B cell (primary cell): ENCODE measurements around the gene ITSN1. TPM values are rescaled to one million over a fixed set of nuclear protein-coding genes. Genes with fewer than 3 reads are reported as not detected.
"Not testable (repeated sequence)": the region's sequence is repeated elsewhere in the genome, so short reads cannot be mapped to it uniquely, and the experiment has no call there.

ENCODE experiments used
- ATAC-seq: fragments of 200-7000 bp; cut with Tn5 transposase; one replicate; pipeline ENCODE4 v1.10.0; 2021; ENCODE audit warnings: low read depth, mild to moderate bottlenecking, moderate number of reproducible peaks, moderate library complexity
- CTCF ChIA-PET: fragments of 350-600 bp; sonication (Branson Sonifier 250); formaldehyde crosslinking; loops from one replicate; lab custom pipeline; 2021; ENCODE audit warnings: antibody characterized with exemption, inconsistent platforms; lab: Charles Lee
- POLR2A ChIA-PET: fragments of 350-600 bp; sonication (Branson Sonifier 250); formaldehyde crosslinking; loops from one replicate; lab custom pipeline; 2021; ENCODE audit warnings: antibody characterized with exemption; lab: Charles Lee
- DNase-seq: peaks from one replicate; pipeline ENCODE4 v3.0.0; 2013
- H2AFZ ChIP-seq: 2 replicates; pipeline ENCODE4 v1.6.1; 2012; ENCODE audit warnings: mild to moderate bottlenecking, low read depth, low read length; ENCODE audit not compliant: insufficient read depth, poor library complexity, severe bottlenecking
- H3K27ac ChIP-seq, 2 donors: 1 replicate in 1 of 2; 2 replicates in 1 of 2; pipeline ENCODE4 v1.5.1; 2012 to 2013; ENCODE audit warnings: low read length in 2 of 2, mild to moderate bottlenecking in 2 of 2, moderate library complexity in 1 of 2
- H3K27me3 ChIP-seq, 4 experiments: fragments of 200-600 bp in 1 of 4; sonication (generic) in 1 of 4; replicated peaks in 1 of 4; 1 replicate in 2 of 4; 2 replicates in 2 of 4; pipeline versions ENCODE4 v1.6.1 to v1.7.0; 2013 to 2016; ENCODE audit warnings: low read length in 3 of 4, mild to moderate bottlenecking in 2 of 4, mixed read lengths in 1 of 4, moderate library complexity in 1 of 4; ENCODE audit not compliant: insufficient read depth in 4 of 4, control insufficient read depth in 3 of 4; ENCODE audit errors: control extremely low read depth in 1 of 4
- H3K36me3 ChIP-seq, 2 experiments: replicated peaks in 1 of 2; 1 replicate in 1 of 2; 2 replicates in 1 of 2; pipeline versions ENCODE4 v1.6.1 to v1.7.1; 2013; ENCODE audit warnings: low read length in 1 of 2; ENCODE audit not compliant: insufficient read depth in 2 of 2, control insufficient read depth in 1 of 2; ENCODE audit errors: control extremely low read depth in 1 of 2, extremely low read depth in 1 of 2
- H3K4me1 ChIP-seq, 2 donors: fragments of 200-600 bp in 1 of 2; sonication (generic) in 1 of 2; 1 replicate in 1 of 2; 2 replicates in 1 of 2; pipeline versions ENCODE4 v1.5.1 to v1.6.1; 2013 to 2017; ENCODE audit warnings: low read length in 2 of 2; ENCODE audit not compliant: control insufficient read depth in 2 of 2, insufficient read depth in 2 of 2
- H3K4me2 ChIP-seq: replicated peaks from 2 replicates; pipeline ENCODE3; 2012; ENCODE audit warnings: mild to moderate bottlenecking, low read depth, low read length; ENCODE audit not compliant: poor library complexity, severe bottlenecking
- H3K4me3 ChIP-seq, 5 experiments: fragments of 200-600 bp in 1 of 5; sonication (generic) in 1 of 5; 1 replicate in 3 of 5; 2 replicates in 2 of 5; pipeline versions ENCODE4 v1.5.1 to v1.7.0; 2011 to 2016; ENCODE audit warnings: low read length in 4 of 5, mild to moderate bottlenecking in 4 of 5, low read depth in 2 of 5, control low read depth in 1 of 5, moderate library complexity in 1 of 5; ENCODE audit not compliant: insufficient read depth in 1 of 5; ENCODE audit errors: control extremely low read depth in 1 of 5, extremely low read depth in 1 of 5
- H3K79me2 ChIP-seq: fragments of 200-600 bp; sonication (generic); one replicate; pipeline ENCODE4 v1.6.0; 2016; ENCODE audit warnings: low read length; ENCODE audit not compliant: control insufficient read depth, insufficient read depth
- H3K9ac ChIP-seq: fragments of 200-600 bp; sonication (generic); 2 replicates; pipeline ENCODE4 v1.6.1; 2017; ENCODE audit warnings: mild to moderate bottlenecking, low read length, moderate library complexity
- H3K9me3 ChIP-seq, 3 donors: one replicate each; pipeline versions ENCODE4 v1.6.1 to v1.7.1; 2013; ENCODE audit warnings: low read length in 2 of 3; ENCODE audit not compliant: control insufficient read depth in 2 of 3, insufficient read depth in 1 of 3; ENCODE audit errors: control extremely low read depth in 1 of 3
- H4K20me1 ChIP-seq: 2 replicates; pipeline ENCODE4 v1.6.0; 2012; ENCODE audit warnings: mild to moderate bottlenecking, low read length; ENCODE audit not compliant: insufficient read depth, control insufficient read depth, poor library complexity, severe bottlenecking
- H3K27ac Mint-ChIP-seq: one replicate; pipeline ENCODE4 v1.8.0; 2021; ENCODE audit warnings: mixed read lengths
- H3K27me3 Mint-ChIP-seq: one replicate; pipeline ENCODE4 v1.8.0; 2021; ENCODE audit warnings: mixed read lengths
- H3K4me1 Mint-ChIP-seq: one replicate; pipeline ENCODE4 v1.8.0; 2021; ENCODE audit warnings: mixed read lengths
- H3K4me3 Mint-ChIP-seq: one replicate; pipeline ENCODE4 v1.8.0; 2021; ENCODE audit warnings: mixed read lengths
- H3K9me3 Mint-ChIP-seq: one replicate; pipeline ENCODE4 v1.8.0; 2022; ENCODE audit warnings: mixed read lengths; ENCODE audit not compliant: insufficient read depth
- CTCF ChIP-seq: fragments of 200-600 bp; IDR thresholded peaks from one replicate; pipeline ENCODE4 v1.8.0; 2022; ENCODE audit warnings: antibody characterized with exemption, mild to moderate bottlenecking
- EZH2 ChIP-seq: IDR thresholded peaks from 2 replicates; pipeline ENCODE4 v1.6.1; 2012; ENCODE audit warnings: borderline replicate concordance, low read depth, mild to moderate bottlenecking, moderate library complexity, low read length; ENCODE audit not compliant: insufficient read depth, poor library complexity, severe bottlenecking
- WGBS: methylation state at CpG from one replicate; pipeline ENCODE4 v1.1.5; 2013; ENCODE audit warnings: missing lambda C conversion rate; ENCODE audit not compliant: insufficient coverage; 5-methylcytosine and 5-hydroxymethylcytosine counted together
- intact Hi-C: fragments of 100-400 bp; cut with micrococcal nuclease; formaldehyde crosslinking; loops from one replicate; pipeline ENCODE4 v1.10.0; 2022
- polyA plus RNA-seq: library from polyadenylated mRNA; depleted of rRNA; stranded (reverse); fragments of >200 nt; gene quantifications from 2 replicates; pipeline ENCODE4 v1.2.3, GENCODE V29; 2012
- total RNA-seq, 2 donors: library from RNA; stranded (reverse); fragments of 120-200 nt in 1 of 2; gene quantifications; 1 replicate in 1 of 2; 2 replicates in 1 of 2; pipeline versions ENCODE4 v1.2.3 to v1.2.4, GENCODE V29; 2013 to 2022

Gene ITSN1
- total and polyA plus RNA-seq, 2 donors (not counting 1 experiment from before 2014, with no cell fraction given), result 0.31 to 2.4 TPM

DNA sequence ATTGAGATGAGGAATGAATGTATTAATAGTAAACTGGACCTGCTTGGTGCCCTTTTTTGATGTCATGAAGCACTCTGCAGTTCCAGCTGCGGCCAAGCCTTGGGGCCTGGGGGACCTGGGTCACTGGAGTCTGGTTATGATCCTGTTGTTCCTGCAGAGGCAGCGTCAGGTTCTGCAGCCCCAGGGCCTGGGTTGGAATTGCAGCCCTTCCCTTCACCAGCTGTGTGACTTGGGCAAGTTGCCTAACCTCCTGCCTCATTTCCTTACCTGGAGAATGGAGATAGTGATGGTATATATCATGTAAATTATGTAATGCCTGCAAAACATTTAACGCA lies 282.4 kb downstream of the ITSN1 start:
- no peaks in the 10 kb centered on the region for H3K9me3 ChIP-seq
- Mint-ChIP-seq H3K27ac (no peak overlapping the region), H3K9me3 (no peaks in the 10 kb centered on the region), H3K27me3 (peaks cover 3% of the 10 kb centered on the region), H3K4me1 (peaks cover 3% of the 10 kb centered on the region), H3K4me3 (no peak overlapping the region)
- CTCF ChIA-PET, result interaction anchor here (0.7 to 10.0 kb wide), 64 partner anchors 9 to 706 kb away, joined by 3 to 632 read pairs (median 5); partner anchors contain the start of genes ATP5PO, DNAJC28, KCNE2 and MRPS6
- H3K79me2 ChIP-seq, result no peaks in the 10 kb centered on the region
- H3K9ac ChIP-seq, result no peak overlapping the region
- WGBS, result 77% methylated on average over 2 of the region's 3 CpGs
- no peak overlapping the region for H3K27ac ChIP-seq
- TF ChIP-seq CTCF (no peak), EZH2 (no peak)
- peaks cover 0 to 5% of the 10 kb centered on the region in 2 donors for H3K4me1 ChIP-seq
- DNase-seq (no peak), ATAC-seq (no peak)
- no peak overlapping the region for H3K4me3 ChIP-seq
- intact Hi-C loops, result loop anchor here (2.0 to 5.0 kb wide), 5 partner anchors 94 to 706 kb away; partner anchors contain the start of genes MRPS6 and SLC5A3
- no peak overlapping the region for H3K4me2 ChIP-seq
- POLR2A ChIA-PET, result interaction anchor here (1.1 kb wide), 1 partner anchor 24 kb away, joined by 3 read pairs; no protein-coding TSS in a partner anchor
- no peaks in the 10 kb centered on the region for H4K20me1 ChIP-seq
- H3K36me3 ChIP-seq, result no peaks in the 10 kb centered on the region
- peak overlapping the region; percentile 68 for H2AFZ ChIP-seq
- peaks cover 0 to 3% (median 0%) of the 10 kb centered on the region in 4 experiments for H3K27me3 ChIP-seq

- H3K79me2 ChIP-seq, H3K27me3 ChIP-seq, H3K4me1 Mint-ChIP-seq, H3K27ac Mint-ChIP-seq, H3K4me1 ChIP-seq, DNase-seq, H2AFZ ChIP-seq, H3K9me3 Mint-ChIP-seq, H4K20me1 ChIP-seq, H3K4me2 ChIP-seq, ATAC-seq, H3K36me3 ChIP-seq, H3K27me3 Mint-ChIP-seq, H3K4me3 ChIP-seq, H3K9me3 ChIP-seq, H3K27ac ChIP-seq, H3K4me3 Mint-ChIP-seq, intact Hi-C loops, H3K9ac ChIP-seq, POLR2A ChIA-PET, CTCF ChIA-PET: not testable (repeated sequence)
- WGBS, result no CpG with 5 or more reads among the region's 2 CpGs
These were observed 283.9 kb downstream of the ITSN1 start for GRCh38 chr21:33926248-33926647.

DNA sequence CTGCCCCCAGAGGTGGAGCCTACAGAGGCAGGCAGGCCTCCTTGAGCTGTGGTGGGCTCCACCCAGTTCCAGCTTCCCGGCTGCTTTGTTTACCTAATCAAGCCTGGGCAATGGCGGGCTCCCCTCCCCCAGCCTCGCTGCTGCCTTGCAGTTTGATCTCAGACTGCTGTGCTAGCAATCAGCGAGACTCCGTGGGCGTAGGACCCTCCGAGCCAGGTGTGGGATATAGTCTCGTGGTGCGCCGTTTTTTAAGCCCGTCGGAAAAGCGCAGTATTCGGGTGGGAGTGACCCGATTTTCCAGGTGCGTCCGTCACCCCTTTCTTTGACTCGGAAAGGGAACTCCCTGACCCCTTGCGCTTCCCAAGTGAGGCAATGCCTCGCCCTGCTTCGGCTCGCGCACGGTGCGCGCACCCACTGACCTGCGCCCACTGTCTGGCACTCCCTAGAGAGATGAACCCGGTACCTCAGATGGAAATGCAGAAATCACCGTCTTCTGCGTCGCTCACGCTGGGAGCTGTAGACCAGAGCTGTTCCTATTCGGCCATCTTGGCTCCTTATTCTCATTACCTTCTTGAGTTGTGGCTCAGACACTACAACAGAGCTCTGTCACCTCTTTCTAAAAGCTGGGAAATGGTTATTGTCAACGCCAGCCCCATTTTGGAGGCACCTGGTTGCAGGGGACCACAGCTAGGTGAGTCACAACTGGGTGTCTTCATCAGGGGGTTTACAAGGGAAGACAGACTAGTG lies 288.9 kb downstream of the ITSN1 start:
- H3K36me3 ChIP-seq, H3K9me3 Mint-ChIP-seq, H4K20me1 ChIP-seq, H3K79me2 ChIP-seq, ATAC-seq, H3K27me3 ChIP-seq, POLR2A ChIA-PET, intact Hi-C loops, H3K9me3 ChIP-seq, H3K27me3 Mint-ChIP-seq: not testable (repeated sequence)
- H3K4me1 ChIP-seq, result peaks cover 6 to 10% of the 10 kb centered on the region in 2 donors
- H2AFZ ChIP-seq, result peak overlapping the region; percentile 92
- Mint-ChIP-seq H3K27ac (peak overlapping the region; percentile 76), H3K4me1 (peaks cover 11% of the 10 kb centered on the region), H3K4me3 (peak overlapping the region; percentile 93)
- peak overlapping the region; percentile 56 to 95 (median 68) for H3K4me3 ChIP-seq
- CTCF ChIA-PET, result interaction anchor here (1.0 to 4.9 kb wide), 3 partner anchors 7 to 762 kb away, joined by 3 to 39 read pairs (median 26); no protein-coding TSS in a partner anchor
- 75% methylated on average over 1 of the region's 34 CpGs for WGBS
- peak overlapping the region; percentile 76 for H3K9ac ChIP-seq
- DNase-seq, result peak; percentile 23
- H3K27ac ChIP-seq, result peak overlapping the region in 1 of 2 donors; percentile 26
- H3K4me2 ChIP-seq, result peak overlapping the region; percentile 75
